ENCODE results near the gene NEO1.

DNA sequence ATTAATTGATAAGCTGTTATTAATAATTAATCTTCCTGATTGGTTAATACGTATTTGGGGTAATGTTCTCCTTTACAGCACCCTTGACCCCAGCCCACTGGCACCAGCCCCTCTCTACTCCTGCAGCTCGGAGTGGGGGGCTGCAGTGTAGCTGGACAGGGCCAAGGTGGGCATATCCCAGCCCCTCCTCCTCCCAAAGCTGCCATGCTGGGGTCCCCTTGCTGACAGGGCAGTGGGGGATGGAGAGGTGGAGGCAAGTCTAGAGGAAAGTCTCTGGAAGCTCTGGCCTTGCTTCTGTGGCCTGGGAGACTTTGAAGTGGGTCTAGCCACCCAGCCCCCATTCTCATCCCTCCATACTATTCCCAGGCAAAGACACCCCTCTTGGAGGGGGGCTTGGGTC lies 280.7 kb downstream of the NEO1 start:
- TF ChIP-seq, protein P1, sequence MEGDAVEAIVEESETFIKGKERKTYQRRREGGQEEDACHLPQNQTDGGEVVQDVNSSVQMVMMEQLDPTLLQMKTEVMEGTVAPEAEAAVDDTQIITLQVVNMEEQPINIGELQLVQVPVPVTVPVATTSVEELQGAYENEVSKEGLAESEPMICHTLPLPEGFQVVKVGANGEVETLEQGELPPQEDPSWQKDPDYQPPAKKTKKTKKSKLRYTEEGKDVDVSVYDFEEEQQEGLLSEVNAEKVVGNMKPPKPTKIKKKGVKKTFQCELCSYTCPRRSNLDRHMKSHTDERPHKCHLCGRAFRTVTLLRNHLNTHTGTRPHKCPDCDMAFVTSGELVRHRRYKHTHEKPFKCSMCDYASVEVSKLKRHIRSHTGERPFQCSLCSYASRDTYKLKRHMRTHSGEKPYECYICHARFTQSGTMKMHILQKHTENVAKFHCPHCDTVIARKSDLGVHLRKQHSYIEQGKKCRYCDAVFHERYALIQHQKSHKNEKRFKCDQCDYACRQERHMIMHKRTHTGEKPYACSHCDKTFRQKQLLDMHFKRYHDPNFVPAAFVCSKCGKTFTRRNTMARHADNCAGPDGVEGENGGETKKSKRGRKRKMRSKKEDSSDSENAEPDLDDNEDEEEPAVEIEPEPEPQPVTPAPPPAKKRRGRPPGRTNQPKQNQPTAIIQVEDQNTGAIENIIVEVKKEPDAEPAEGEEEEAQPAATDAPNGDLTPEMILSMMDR (IDR thresholded peaks at IDR 0.05) = no peak
- no peak for TF ChIP-seq POLR2A (IDR thresholded peaks at IDR 0.05)
